Panc1 (cell line): Measurements from ENCODE around the gene CNBD2. TPM values are rescaled to one million over a fixed set of nuclear protein-coding genes. Genes with fewer than 3 reads are reported as not detected.
"Not testable (repeated sequence)": the region's sequence is repeated elsewhere in the genome, so short reads cannot be mapped to it uniquely, and the experiment has no call there.

Source experiments
- ATAC-seq: fragments of 200-7000 bp; cut with Tn5 transposase; 2 replicates; pipeline ENCODE4 v1.9.1; 2020; ENCODE audit warnings: mild to moderate bottlenecking, moderate library complexity
- BruUV-seq: library from RNA; stranded (reverse); fragments of 400-500 nt; replicated peaks from 2 replicates; lab custom pipeline; 2021; lab: Mats Ljungman, UMichigan
- CTCF ChIA-PET: fragments of 300-600 bp; sonication (Branson Sonifier 250); formaldehyde crosslinking; loops from one replicate; lab custom pipeline; 2022; ENCODE audit warnings: antibody characterized with exemption; lab: Charles Lee
- POLR2A ChIA-PET: fragments of 300-600 bp; sonication (Branson Sonifier 250); formaldehyde crosslinking; loops from one replicate; lab custom pipeline; 2022; ENCODE audit warnings: antibody characterized with exemption; lab: Charles Lee
- DNase-seq: peaks from one replicate; pipeline ENCODE4 v3.0.0-alpha.2; 2010; ENCODE audit warnings: low read depth, low spot score
- H3K27ac ChIP-seq: 2 replicates; pipeline ENCODE4 v1.5.1; 2011; ENCODE audit warnings: mild to moderate bottlenecking, low read length, inconsistent platforms
- H3K27me3 ChIP-seq: fragments of 200-500 bp; sonication (Bioruptor generic); 2 replicates; pipeline ENCODE4 v1.6.0; 2014; ENCODE audit warnings: low read length, inconsistent platforms; ENCODE audit not compliant: control insufficient read depth, insufficient read depth
- H3K36me3 ChIP-seq: fragments of 200-500 bp; sonication (Bioruptor generic); 2 replicates; pipeline ENCODE4 v1.5.1; 2014; ENCODE audit warnings: inconsistent platforms, mild to moderate bottlenecking, low read length, moderate library complexity; ENCODE audit not compliant: control insufficient read depth, insufficient read depth
- H3K4me1 ChIP-seq: 2 replicates; pipeline ENCODE4 v1.5.1; 2011; ENCODE audit warnings: inconsistent platforms, mild to moderate bottlenecking, low read length, moderate library complexity; ENCODE audit not compliant: control insufficient read depth, insufficient read depth
- H3K4me3 ChIP-seq, 2 experiments: 2 replicates each; pipeline ENCODE4 v1.5.1; 2011 to 2012; ENCODE audit warnings: low read depth in 2 of 2, low read length in 2 of 2, mild to moderate bottlenecking in 2 of 2, inconsistent platforms in 1 of 2, moderate library complexity in 1 of 2
- H3K9me3 ChIP-seq: fragments of 200-500 bp; sonication (Bioruptor generic); 2 replicates; pipeline ENCODE4 v1.5.1; 2014; ENCODE audit warnings: low read depth, mild to moderate bottlenecking, inconsistent platforms, low read length, moderate library complexity; ENCODE audit not compliant: control insufficient read depth, insufficient read depth
- POLR2AphosphoS5 ChIP-seq: IDR thresholded peaks from 2 replicates; pipeline ENCODE4 v1.6.1; 2012; ENCODE audit warnings: mild to moderate bottlenecking, low read depth, low read length, moderate library complexity
- SIN3A ChIP-seq: IDR thresholded peaks from 2 replicates; pipeline ENCODE4 v1.6.1; 2012; ENCODE audit warnings: low read depth, mild to moderate bottlenecking, low read length, moderate library complexity, borderline replicate concordance; ENCODE audit not compliant: insufficient read depth
- TCF7L2 ChIP-seq: IDR thresholded peaks from 2 replicates; pipeline ENCODE4 v1.6.1; 2011; ENCODE audit warnings: mild to moderate bottlenecking, low read depth, low read length, inconsistent platforms
- in situ Hi-C: cut with HindIII; loops from 2 replicates; pipeline ENCODE4 v1.10.0; 2016; ENCODE audit warnings: low sequenced_read_pairs, low pct_unique_long_range_greater_than_20kb
- intact Hi-C: fragments of 100-400 bp; cut with micrococcal nuclease; formaldehyde crosslinking; loops from one replicate; pipeline ENCODE4 v1.10.0; 2022; ENCODE audit not compliant: unreplicated experiment
- total RNA-seq: library from RNA; stranded (reverse); gene quantifications from one replicate; pipeline ENCODE4 v1.2.1, GENCODE V29; 2021; ENCODE audit not compliant: unreplicated experiment
- TF ChIP-seq, protein P1 (sequence below): fragments of 450-650 bp; IDR thresholded peaks from 2 replicates; pipeline ENCODE4 v1.5.1; 2017; ENCODE audit warnings: mild to moderate bottlenecking
- TF ChIP-seq, protein P2 (sequence below), 2 experiments: IDR thresholded peaks; 2 replicates each; pipeline ENCODE4 v1.6.1; 2011 to 2012; ENCODE audit warnings: low read depth in 2 of 2, control low read depth in 1 of 2, low read length in 1 of 2, mild to moderate bottlenecking in 1 of 2, moderate library complexity in 1 of 2; ENCODE audit not compliant: insufficient read depth in 1 of 2

Gene CNBD2
- total RNA-seq, 1 experiment from 2014 or later = 3.7 TPM

DNA sequence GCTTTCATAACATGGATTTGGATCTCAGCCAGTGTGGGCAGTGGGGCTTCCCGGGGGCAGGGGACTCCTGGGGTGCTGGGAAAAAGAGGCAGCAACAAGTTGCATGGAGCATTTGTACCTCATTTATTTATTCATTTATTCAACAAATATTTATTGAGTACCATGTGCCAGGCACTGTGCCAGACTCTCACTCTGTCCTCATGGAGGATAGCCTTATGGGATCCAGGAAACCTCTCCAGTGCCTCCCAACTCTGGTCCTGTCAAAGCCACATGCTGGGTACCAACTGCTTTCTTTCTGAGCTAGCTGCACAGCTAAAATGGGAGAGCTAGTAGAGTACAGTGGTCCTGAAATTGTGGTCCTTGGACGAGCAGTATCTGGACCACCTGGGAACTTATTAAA is 98.4 kb downstream of the CNBD2 start:
- CTCF ChIA-PET = no interaction called here
- H3K36me3 ChIP-seq = no peaks in the 10 kb centered on the region
- H3K4me1 ChIP-seq = no peaks in the 10 kb centered on the region
- TF ChIP-seq, protein P1, sequence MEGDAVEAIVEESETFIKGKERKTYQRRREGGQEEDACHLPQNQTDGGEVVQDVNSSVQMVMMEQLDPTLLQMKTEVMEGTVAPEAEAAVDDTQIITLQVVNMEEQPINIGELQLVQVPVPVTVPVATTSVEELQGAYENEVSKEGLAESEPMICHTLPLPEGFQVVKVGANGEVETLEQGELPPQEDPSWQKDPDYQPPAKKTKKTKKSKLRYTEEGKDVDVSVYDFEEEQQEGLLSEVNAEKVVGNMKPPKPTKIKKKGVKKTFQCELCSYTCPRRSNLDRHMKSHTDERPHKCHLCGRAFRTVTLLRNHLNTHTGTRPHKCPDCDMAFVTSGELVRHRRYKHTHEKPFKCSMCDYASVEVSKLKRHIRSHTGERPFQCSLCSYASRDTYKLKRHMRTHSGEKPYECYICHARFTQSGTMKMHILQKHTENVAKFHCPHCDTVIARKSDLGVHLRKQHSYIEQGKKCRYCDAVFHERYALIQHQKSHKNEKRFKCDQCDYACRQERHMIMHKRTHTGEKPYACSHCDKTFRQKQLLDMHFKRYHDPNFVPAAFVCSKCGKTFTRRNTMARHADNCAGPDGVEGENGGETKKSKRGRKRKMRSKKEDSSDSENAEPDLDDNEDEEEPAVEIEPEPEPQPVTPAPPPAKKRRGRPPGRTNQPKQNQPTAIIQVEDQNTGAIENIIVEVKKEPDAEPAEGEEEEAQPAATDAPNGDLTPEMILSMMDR = no peak
- TF ChIP-seq POLR2AphosphoS5 (no peak), TCF7L2 (no peak), SIN3A (no peak)
- TF ChIP-seq, protein P2, sequence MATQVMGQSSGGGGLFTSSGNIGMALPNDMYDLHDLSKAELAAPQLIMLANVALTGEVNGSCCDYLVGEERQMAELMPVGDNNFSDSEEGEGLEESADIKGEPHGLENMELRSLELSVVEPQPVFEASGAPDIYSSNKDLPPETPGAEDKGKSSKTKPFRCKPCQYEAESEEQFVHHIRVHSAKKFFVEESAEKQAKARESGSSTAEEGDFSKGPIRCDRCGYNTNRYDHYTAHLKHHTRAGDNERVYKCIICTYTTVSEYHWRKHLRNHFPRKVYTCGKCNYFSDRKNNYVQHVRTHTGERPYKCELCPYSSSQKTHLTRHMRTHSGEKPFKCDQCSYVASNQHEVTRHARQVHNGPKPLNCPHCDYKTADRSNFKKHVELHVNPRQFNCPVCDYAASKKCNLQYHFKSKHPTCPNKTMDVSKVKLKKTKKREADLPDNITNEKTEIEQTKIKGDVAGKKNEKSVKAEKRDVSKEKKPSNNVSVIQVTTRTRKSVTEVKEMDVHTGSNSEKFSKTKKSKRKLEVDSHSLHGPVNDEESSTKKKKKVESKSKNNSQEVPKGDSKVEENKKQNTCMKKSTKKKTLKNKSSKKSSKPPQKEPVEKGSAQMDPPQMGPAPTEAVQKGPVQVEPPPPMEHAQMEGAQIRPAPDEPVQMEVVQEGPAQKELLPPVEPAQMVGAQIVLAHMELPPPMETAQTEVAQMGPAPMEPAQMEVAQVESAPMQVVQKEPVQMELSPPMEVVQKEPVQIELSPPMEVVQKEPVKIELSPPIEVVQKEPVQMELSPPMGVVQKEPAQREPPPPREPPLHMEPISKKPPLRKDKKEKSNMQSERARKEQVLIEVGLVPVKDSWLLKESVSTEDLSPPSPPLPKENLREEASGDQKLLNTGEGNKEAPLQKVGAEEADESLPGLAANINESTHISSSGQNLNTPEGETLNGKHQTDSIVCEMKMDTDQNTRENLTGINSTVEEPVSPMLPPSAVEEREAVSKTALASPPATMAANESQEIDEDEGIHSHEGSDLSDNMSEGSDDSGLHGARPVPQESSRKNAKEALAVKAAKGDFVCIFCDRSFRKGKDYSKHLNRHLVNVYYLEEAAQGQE (IDR thresholded peaks at IDR 0.05; ENCODE audit: insufficient read depth in 1 of 2, low read depth in 2 of 2, low read length in 1 of 2) = no peak
- H3K9me3 ChIP-seq = no peaks in the 10 kb centered on the region
- BruUV-seq = no TSS peak
- H3K4me3 ChIP-seq = no peak overlapping the region
- no peak for ATAC-seq
- POLR2A ChIA-PET = no interaction called here
- no peak overlapping the region for H3K27ac ChIP-seq
- no peaks in the 10 kb centered on the region for H3K27me3 ChIP-seq
- no peak for DNase-seq
- in situ Hi-C loops = no loop called here
- intact Hi-C loops = no loop called here

DNA sequence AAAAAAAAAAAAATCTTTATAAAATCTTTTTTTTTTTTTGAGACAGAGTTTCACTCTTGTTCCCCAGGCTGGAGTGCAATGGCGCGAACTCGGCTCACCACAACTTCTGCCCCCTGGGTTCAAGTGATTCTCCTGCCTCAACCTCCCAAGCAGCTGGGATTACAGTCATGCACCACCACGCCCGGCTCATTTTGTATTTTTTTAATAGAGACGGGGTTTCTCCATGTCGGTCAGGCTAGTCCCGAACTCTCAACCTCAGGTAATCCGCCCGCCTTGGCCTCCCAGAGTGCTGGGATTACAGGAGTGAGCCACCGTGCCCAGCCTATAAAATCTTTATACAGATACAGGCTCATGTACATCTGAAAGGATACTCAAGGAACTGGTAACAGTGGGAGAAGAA is 100.1 kb downstream of the CNBD2 start:
- H3K27me3 ChIP-seq, in situ Hi-C loops, ATAC-seq, H3K9me3 ChIP-seq, H3K4me3 ChIP-seq, H3K4me1 ChIP-seq, H3K27ac ChIP-seq, BruUV-seq, intact Hi-C loops, DNase-seq, H3K36me3 ChIP-seq, CTCF ChIA-PET: not testable (repeated sequence)
- POLR2A ChIA-PET = interaction anchor here (0.7 kb wide), 1 partner anchor 33 kb away, joined by 11 read pairs; no protein-coding TSS in a partner anchor

GRCh38 chr20:36070451-36070850 is 102.1 kb downstream of the CNBD2 start:
- ChIA-PET POLR2A (no interaction called here), CTCF (no interaction called here)
- no peak; the same call in 1 of the 2 replicates for ATAC-seq
- no peak overlapping the region for H3K4me3 ChIP-seq
- no peaks in the 10 kb centered on the region for H3K9me3 ChIP-seq
- intact Hi-C loops (no loop called here), in situ Hi-C loops (no loop called here)
- no peaks in the 10 kb centered on the region for H3K4me1 ChIP-seq
- H3K27ac ChIP-seq = no peak overlapping the region
- no peak for DNase-seq
- H3K27me3 ChIP-seq = no peaks in the 10 kb centered on the region; the same call in 1 of the 2 replicates
- TF ChIP-seq SIN3A = no peak
- TF ChIP-seq, protein P1 = no peak
- TF ChIP-seq, protein P2 (IDR thresholded peaks at IDR 0.05; ENCODE audit: insufficient read depth in 1 of 2, low read depth in 2 of 2, low read length in 1 of 2) = no peak
- no peak for TF ChIP-seq TCF7L2
- no peak for TF ChIP-seq POLR2AphosphoS5
- H3K36me3 ChIP-seq = no peaks in the 10 kb centered on the region
- BruUV-seq = no TSS peak
